Breast epithelium (tissue), 3 donors: ENCODE measurements around the gene SPP2.

ENCODE experiments used
- CTCF ChIP-seq, 3 donors: fragments of 450-650 bp; IDR thresholded peaks; one replicate each; pipeline ENCODE4 v1.5.1; 2016 to 2017; ENCODE audit warnings: antibody characterized with exemption in 3 of 3, mild to moderate bottlenecking in 3 of 3, moderate library complexity in 3 of 3
- POLR2A ChIP-seq: fragments of 450-650 bp; IDR thresholded peaks from one replicate; pipeline ENCODE4 v1.6.1; 2016; ENCODE audit warnings: antibody characterized with exemption, mild to moderate bottlenecking, moderate library complexity
- POLR2AphosphoS5 ChIP-seq, 3 donors: sonication (generic); formaldehyde crosslinking; IDR thresholded peaks; one replicate each; pipeline ENCODE4 v1.6.1; 2017; ENCODE audit warnings: antibody characterized with exemption in 3 of 3

- TF ChIP-seq POLR2AphosphoS5 (IDR thresholded peaks at IDR 0.05) (no peak), CTCF (IDR thresholded peaks at IDR 0.05) (no peak), POLR2A (no peak)
Observed at GRCh38 chr2:234002281-234002680, 48.2 kb upstream of the SPP2 start.
